ENCODE results near the gene GATAD2A. TPM values are rescaled to one million over a fixed set of nuclear protein-coding genes. Genes with fewer than 3 reads are reported as not detected.

GATAD2A gene
- total and polyA plus RNA-seq, 9 of the 15 experiments (the other 6 are each of a cell fraction or from before 2014, with no cell fraction given) = 2.4 to 226 (median 44.2) TPM

DNA sequence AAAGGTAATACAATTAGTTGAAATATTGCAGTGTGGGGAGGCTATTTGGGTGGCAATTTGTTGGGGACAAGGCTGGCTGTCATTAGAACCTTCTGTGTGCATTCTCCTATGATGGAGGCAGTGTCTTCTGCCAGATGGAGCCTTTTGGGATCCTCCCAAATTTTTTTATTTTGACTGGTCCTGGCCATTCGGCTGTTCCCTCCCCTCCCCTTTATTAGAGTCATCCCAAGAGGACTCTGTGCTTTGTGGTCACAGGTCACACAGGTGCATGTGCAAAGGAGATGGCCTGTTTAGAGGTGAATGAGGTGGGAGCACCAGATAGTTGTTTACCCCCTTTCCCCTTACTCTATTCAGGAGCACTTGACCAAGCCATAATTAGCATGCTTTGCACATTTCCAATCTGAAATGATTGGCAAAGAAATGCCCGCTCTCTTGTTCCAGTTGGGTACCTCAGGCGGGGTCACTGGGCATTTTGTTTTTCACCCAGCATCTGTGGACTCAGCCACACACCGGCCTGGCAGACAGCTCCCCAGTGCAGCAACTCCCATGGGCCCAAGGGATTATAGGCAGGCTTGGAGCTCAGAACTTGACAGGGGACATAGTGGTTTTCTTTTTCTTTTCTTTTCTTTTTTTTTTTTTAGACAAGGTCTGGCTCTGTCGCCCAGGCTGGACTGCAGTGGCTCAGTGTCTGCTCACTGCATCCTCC lies 19.8 kb downstream of the GATAD2A start (continued):
- TF ChIP-seq, protein P1, sequence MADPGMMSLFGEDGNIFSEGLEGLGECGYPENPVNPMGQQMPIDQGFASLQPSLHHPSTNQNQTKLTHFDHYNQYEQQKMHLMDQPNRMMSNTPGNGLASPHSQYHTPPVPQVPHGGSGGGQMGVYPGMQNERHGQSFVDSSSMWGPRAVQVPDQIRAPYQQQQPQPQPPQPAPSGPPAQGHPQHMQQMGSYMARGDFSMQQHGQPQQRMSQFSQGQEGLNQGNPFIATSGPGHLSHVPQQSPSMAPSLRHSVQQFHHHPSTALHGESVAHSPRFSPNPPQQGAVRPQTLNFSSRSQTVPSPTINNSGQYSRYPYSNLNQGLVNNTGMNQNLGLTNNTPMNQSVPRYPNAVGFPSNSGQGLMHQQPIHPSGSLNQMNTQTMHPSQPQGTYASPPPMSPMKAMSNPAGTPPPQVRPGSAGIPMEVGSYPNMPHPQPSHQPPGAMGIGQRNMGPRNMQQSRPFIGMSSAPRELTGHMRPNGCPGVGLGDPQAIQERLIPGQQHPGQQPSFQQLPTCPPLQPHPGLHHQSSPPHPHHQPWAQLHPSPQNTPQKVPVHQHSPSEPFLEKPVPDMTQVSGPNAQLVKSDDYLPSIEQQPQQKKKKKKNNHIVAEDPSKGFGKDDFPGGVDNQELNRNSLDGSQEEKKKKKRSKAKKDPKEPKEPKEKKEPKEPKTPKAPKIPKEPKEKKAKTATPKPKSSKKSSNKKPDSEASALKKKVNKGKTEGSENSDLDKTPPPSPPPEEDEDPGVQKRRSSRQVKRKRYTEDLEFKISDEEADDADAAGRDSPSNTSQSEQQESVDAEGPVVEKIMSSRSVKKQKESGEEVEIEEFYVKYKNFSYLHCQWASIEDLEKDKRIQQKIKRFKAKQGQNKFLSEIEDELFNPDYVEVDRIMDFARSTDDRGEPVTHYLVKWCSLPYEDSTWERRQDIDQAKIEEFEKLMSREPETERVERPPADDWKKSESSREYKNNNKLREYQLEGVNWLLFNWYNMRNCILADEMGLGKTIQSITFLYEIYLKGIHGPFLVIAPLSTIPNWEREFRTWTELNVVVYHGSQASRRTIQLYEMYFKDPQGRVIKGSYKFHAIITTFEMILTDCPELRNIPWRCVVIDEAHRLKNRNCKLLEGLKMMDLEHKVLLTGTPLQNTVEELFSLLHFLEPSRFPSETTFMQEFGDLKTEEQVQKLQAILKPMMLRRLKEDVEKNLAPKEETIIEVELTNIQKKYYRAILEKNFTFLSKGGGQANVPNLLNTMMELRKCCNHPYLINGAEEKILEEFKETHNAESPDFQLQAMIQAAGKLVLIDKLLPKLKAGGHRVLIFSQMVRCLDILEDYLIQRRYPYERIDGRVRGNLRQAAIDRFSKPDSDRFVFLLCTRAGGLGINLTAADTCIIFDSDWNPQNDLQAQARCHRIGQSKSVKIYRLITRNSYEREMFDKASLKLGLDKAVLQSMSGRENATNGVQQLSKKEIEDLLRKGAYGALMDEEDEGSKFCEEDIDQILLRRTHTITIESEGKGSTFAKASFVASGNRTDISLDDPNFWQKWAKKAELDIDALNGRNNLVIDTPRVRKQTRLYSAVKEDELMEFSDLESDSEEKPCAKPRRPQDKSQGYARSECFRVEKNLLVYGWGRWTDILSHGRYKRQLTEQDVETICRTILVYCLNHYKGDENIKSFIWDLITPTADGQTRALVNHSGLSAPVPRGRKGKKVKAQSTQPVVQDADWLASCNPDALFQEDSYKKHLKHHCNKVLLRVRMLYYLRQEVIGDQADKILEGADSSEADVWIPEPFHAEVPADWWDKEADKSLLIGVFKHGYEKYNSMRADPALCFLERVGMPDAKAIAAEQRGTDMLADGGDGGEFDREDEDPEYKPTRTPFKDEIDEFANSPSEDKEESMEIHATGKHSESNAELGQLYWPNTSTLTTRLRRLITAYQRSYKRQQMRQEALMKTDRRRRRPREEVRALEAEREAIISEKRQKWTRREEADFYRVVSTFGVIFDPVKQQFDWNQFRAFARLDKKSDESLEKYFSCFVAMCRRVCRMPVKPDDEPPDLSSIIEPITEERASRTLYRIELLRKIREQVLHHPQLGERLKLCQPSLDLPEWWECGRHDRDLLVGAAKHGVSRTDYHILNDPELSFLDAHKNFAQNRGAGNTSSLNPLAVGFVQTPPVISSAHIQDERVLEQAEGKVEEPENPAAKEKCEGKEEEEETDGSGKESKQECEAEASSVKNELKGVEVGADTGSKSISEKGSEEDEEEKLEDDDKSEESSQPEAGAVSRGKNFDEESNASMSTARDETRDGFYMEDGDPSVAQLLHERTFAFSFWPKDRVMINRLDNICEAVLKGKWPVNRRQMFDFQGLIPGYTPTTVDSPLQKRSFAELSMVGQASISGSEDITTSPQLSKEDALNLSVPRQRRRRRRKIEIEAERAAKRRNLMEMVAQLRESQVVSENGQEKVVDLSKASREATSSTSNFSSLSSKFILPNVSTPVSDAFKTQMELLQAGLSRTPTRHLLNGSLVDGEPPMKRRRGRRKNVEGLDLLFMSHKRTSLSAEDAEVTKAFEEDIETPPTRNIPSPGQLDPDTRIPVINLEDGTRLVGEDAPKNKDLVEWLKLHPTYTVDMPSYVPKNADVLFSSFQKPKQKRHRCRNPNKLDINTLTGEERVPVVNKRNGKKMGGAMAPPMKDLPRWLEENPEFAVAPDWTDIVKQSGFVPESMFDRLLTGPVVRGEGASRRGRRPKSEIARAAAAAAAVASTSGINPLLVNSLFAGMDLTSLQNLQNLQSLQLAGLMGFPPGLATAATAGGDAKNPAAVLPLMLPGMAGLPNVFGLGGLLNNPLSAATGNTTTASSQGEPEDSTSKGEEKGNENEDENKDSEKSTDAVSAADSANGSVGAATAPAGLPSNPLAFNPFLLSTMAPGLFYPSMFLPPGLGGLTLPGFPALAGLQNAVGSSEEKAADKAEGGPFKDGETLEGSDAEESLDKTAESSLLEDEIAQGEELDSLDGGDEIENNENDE (IDR thresholded peaks at IDR 0.05; ENCODE audit: low read depth, low read length) = no peak
- no peak for TF ChIP-seq PPARD (CRISPR knock-in tag; IDR thresholded peaks at IDR 0.05)
- no peak for TF ChIP-seq ZNF143 (CRISPR knock-in tag; IDR thresholded peaks at IDR 0.05)
- no peak for TF ChIP-seq ZNF551 (CRISPR knock-in tag; IDR thresholded peaks at IDR 0.05)
- TF ChIP-seq, protein P2, sequence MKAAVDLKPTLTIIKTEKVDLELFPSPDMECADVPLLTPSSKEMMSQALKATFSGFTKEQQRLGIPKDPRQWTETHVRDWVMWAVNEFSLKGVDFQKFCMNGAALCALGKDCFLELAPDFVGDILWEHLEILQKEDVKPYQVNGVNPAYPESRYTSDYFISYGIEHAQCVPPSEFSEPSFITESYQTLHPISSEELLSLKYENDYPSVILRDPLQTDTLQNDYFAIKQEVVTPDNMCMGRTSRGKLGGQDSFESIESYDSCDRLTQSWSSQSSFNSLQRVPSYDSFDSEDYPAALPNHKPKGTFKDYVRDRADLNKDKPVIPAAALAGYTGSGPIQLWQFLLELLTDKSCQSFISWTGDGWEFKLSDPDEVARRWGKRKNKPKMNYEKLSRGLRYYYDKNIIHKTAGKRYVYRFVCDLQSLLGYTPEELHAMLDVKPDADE (conservative IDR thresholded peaks at IDR 0.05; ENCODE audit: control insufficient read depth, low read depth, low read length) = no peak
- no peak for TF ChIP-seq ZFP30 (CRISPR knock-in tag; IDR thresholded peaks at IDR 0.05; ENCODE audit: borderline replicate concordance)
- TF ChIP-seq MIER1 (IDR thresholded peaks at IDR 0.05; ENCODE audit: low read depth) = no peak
- no peak for TF ChIP-seq MBD2 (IDR thresholded peaks at IDR 0.05; ENCODE audit: borderline replicate concordance, low read depth)
- TF ChIP-seq ZNF140 (CRISPR knock-in tag; IDR thresholded peaks at IDR 0.05) = no peak
- TF ChIP-seq, protein P3, sequence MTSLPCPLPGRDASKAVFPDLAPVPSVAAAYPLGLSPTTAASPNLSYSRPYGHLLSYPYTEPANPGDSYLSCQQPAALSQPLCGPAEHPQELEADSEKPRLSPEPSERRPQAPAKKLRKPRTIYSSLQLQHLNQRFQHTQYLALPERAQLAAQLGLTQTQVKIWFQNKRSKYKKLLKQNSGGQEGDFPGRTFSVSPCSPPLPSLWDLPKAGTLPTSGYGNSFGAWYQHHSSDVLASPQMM (CRISPR knock-in tag; IDR thresholded peaks at IDR 0.05) = no peak
